NT2/D1 (cell line): ENCODE data around the gene ABCD3.

Source experiments
- SUZ12 ChIP-seq: IDR thresholded peaks from 2 replicates; pipeline ENCODE4 v1.6.1; 2011; ENCODE audit not compliant: insufficient read length, insufficient read depth; ENCODE audit errors: extremely low read depth
- YY1 ChIP-seq: IDR thresholded peaks from 2 replicates; pipeline ENCODE4 v1.6.1; 2011; ENCODE audit not compliant: insufficient read length, insufficient read depth
- ZNF274 ChIP-seq: IDR thresholded peaks from 2 replicates; pipeline ENCODE4 v1.6.1; 2011; ENCODE audit warnings: mild to moderate bottlenecking, low read depth, low read length

DNA sequence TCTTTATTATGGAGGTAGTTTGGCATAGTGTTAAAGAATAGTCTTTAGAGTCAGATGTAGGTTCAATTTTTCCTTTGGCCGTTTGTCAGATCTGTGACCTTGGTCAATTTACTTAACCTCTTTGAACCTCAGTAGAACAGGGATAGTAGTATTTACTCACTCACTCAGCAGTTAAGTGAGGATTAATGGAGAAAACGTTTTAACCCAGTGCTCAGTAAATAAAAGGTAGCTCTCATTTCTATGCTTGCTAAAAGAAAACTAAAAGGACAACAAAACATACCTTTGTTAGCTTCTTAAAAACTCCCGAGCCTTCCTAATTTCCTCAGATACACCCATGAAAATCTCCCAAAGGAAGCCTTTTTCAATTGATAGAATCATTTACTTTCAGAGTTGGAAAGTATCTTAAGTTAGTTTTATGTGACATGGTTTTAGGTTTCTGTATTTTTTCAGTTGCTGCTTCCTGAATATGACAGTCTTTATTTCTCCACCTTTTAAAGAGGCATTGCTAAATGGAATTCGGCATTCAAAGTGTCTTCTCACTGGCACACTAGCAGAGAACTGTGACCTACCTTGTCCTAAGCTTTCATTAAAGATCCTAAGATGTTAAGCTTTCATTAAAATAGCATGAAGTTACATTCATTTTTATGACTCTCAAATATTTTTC lies 7.8 kb downstream of the ABCD3 start:
- no peak for TF ChIP-seq SUZ12
- TF ChIP-seq YY1: no peak
- TF ChIP-seq ZNF274: no peak
